ENCODE data around the gene STIL.

GRCh38 chr1:47244339-47244862 lies 69.5 kb downstream of the STIL start:
- no peak for TF ChIP-seq POLR2AphosphoS5 (IDR thresholded peaks at IDR 0.05; ENCODE audit: low read depth, low read length)
- TF ChIP-seq POLR2A (IDR thresholded peaks at IDR 0.05; ENCODE audit: low read depth, low read length) = no peak

All from GM12892 (cell line).